ENCODE measurements around the gene CD226. TPM values are rescaled to one million over a fixed set of nuclear protein-coding genes. Genes with fewer than 3 reads are reported as not detected.

The CD226 gene
- total RNA-seq, 1 donor from 2014 or later, result 0.62 TPM

DNA sequence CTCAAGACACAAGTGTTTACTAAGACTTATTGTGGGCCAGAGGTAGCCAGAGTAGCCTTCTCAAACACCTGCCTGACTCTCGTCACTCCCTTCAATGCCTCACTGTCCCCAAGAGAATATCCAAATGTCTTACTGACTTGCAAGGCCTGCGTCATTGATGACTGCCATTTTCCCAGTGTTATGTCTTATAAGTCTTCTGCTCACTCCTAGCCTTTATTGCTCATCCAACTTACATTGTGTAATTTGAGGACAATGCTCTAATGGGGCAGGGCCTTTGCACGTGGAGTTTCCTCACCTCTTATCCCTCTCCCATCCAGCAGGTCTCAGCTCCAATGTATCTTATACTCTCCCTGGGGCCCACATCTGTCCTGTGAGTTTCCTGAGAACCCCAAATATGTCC lies 10.1 kb upstream of the CD226 start:
- Mint-ChIP-seq H3K4me1 (ENCODE audit: low read depth) (peaks cover 4% of the 10 kb centered on the region), H3K9me3 (ENCODE audit: low read depth) (peaks cover 2% of the 10 kb centered on the region), H3K4me3 (ENCODE audit: unreplicated experiment) (no peak overlapping the region), H3K27ac (ENCODE audit: unreplicated experiment) (no peak overlapping the region), H3K27me3 (ENCODE audit: low read depth) (no peaks in the 10 kb centered on the region), H3K36me3 (ENCODE audit: low read depth) (no peaks in the 10 kb centered on the region)
- no peak for TF ChIP-seq CTCF (IDR thresholded peaks at IDR 0.05)
- no peak for DNase-seq (ENCODE audit: low spot score)

- Mint-ChIP-seq H3K4me3 (ENCODE audit: unreplicated experiment) (no peak overlapping the region), H3K27ac (ENCODE audit: unreplicated experiment) (no peak overlapping the region), H3K9me3 (ENCODE audit: low read depth) (peaks cover 4% of the 10 kb centered on the region), H3K4me1 (ENCODE audit: low read depth) (peaks cover 5% of the 10 kb centered on the region), H3K36me3 (ENCODE audit: low read depth) (peaks cover 1% of the 10 kb centered on the region), H3K27me3 (ENCODE audit: low read depth) (no peaks in the 10 kb centered on the region)
- DNase-seq (ENCODE audit: low spot score), result no peak
- no peak for TF ChIP-seq CTCF (IDR thresholded peaks at IDR 0.05)
Observed at GRCh38 chr18:69956665-69957620, 9.3 kb upstream of the CD226 start.

DNA sequence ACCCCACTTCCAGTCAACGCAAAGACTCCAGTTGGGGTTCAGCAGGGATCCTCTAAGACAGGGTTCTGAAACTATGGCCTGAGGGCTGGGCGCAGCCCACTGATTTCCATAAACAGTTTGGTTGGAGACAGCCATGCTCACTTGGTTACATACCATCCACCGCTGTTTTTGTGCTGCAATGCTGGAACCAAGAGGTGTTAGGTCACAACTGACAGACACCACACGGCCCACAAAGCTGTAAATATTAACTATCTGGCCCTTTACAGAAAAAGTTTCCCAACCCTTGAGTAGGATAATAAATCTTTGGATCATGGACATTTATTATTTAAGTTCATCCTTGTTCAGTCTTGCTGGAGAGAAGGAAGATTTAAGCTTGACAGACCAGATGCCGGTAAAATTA lies 8.4 kb upstream of the CD226 start:
- peaks cover 2% of the 10 kb centered on the region for H3K36me3 Mint-ChIP-seq (ENCODE audit: low read depth)
- peaks cover 14% of the 10 kb centered on the region for H3K4me1 Mint-ChIP-seq (ENCODE audit: low read depth)
- no peak overlapping the region for H3K4me3 Mint-ChIP-seq (ENCODE audit: unreplicated experiment)
- DNase-seq (ENCODE audit: low spot score), result no peak
- peaks cover 11% of the 10 kb centered on the region for H3K9me3 Mint-ChIP-seq (ENCODE audit: low read depth)
- TF ChIP-seq CTCF (IDR thresholded peaks at IDR 0.05), result no peak
- no peak overlapping the region for H3K27ac Mint-ChIP-seq (ENCODE audit: unreplicated experiment)
- no peaks in the 10 kb centered on the region for H3K27me3 Mint-ChIP-seq (ENCODE audit: low read depth)

DNA sequence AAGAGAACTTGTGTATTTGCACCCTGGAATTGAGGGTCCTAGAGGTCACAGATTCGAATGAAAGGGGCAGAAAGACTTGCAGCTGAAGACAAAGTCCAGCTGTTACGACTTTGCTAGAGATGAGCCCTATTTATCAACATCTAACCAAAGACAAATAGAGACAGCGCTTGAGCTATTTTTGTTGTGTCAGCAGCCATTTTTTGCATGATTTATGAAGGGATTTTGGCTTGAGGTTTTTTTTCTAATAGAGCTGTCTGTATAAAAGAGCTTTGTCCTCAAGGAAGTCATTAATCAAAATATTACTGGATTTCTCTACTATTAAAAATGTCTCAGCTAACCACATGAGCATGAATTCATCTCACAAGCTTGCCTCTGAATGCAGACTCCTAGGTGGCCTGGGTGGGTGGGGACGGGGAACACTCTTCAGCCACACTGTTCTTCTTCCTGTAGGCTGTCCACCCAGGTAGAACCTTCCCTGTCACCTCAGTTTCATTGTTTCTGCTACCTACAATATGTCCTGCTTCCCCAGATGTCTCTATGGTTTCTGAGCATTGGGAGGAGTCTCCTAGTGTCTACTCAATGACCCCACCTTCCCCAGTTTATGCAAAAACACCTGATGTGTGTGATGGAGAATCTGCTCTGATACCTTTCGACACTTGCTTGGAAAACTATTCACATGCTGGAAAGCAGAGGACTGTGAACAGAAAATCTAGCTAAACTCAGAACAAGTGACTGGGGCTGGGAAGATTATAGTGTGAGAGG lies 7.2 kb upstream of the CD226 start:
- no peak for TF ChIP-seq CTCF (IDR thresholded peaks at IDR 0.05)
- DNase-seq (ENCODE audit: low spot score), result no peak
- Mint-ChIP-seq H3K27me3 (ENCODE audit: low read depth) (no peaks in the 10 kb centered on the region), H3K36me3 (ENCODE audit: low read depth) (peaks cover 2% of the 10 kb centered on the region), H3K27ac (ENCODE audit: unreplicated experiment) (no peak overlapping the region), H3K4me1 (ENCODE audit: low read depth) (peaks cover 11% of the 10 kb centered on the region), H3K4me3 (ENCODE audit: unreplicated experiment) (no peak overlapping the region), H3K9me3 (ENCODE audit: low read depth) (peaks cover 11% of the 10 kb centered on the region)

DNA sequence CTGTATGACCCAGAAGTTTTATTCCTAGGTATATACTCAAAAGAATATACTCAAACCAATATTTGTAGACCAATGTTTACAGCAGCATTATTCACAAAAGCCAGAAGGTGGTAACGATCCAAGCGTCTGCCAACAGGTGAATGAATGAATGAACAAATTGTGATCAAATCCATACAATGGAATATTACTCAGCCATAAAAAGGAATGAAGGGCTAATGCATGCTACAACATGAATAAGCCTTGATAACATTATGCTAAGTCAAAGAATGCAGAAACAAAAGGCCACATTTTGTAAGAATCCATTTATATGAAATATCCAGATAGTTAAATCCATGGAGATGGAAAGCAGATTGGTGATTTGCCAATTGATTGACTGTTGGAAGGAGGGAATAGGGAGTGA lies 5.5 kb upstream of the CD226 start:
- no peak overlapping the region for H3K27ac Mint-ChIP-seq (ENCODE audit: unreplicated experiment)
- TF ChIP-seq CTCF (IDR thresholded peaks at IDR 0.05), result no peak
- H3K27me3 Mint-ChIP-seq (ENCODE audit: low read depth), result no peaks in the 10 kb centered on the region
- H3K9me3 Mint-ChIP-seq (ENCODE audit: low read depth), result peaks cover 11% of the 10 kb centered on the region
- H3K4me3 Mint-ChIP-seq (ENCODE audit: unreplicated experiment), result no peak overlapping the region
- H3K4me1 Mint-ChIP-seq (ENCODE audit: low read depth), result peaks cover 13% of the 10 kb centered on the region
- H3K36me3 Mint-ChIP-seq (ENCODE audit: low read depth), result peaks cover 2% of the 10 kb centered on the region
- no peak for DNase-seq (ENCODE audit: low spot score)
